ENCODE data around the gene RIN3. TPM values are rescaled to one million over a fixed set of nuclear protein-coding genes. Genes with fewer than 3 reads are reported as not detected.

Gene RIN3
- total RNA-seq, 6 experiments from 2014 or later, result 10.7 to 20.4 (median 18.9) TPM

- H3K27ac ChIP-seq, result peak overlapping the region in 1 of 3 donors; percentile 8
- H3K27me3 ChIP-seq, result no peaks in the 10 kb centered on the region
- TF ChIP-seq POLR2A (IDR thresholded peaks at IDR 0.05) (no peak), CTCF (IDR thresholded peaks at IDR 0.05) (no peak)
- intact Hi-C loops (cut with DNase I), result no loop called here
- no peak for DNase-seq
- no peak overlapping the region for H3K4me3 ChIP-seq
- WGBS (ENCODE audit: insufficient coverage, low coverage, low lambda C conversion rate, missing lambda C conversion rate), result 84% methylated on average over 2 of the region's 4 CpGs
- H3K4me1 ChIP-seq, result peaks cover 0 to 10% (median 0%) of the 10 kb centered on the region in 4 donors
- H3K36me3 ChIP-seq, result peaks cover 0 to 6% (median 2%) of the 10 kb centered on the region in 4 donors
- no peak for ATAC-seq
- H3K9me3 ChIP-seq, result no peaks in the 10 kb centered on the region
Measured at GRCh38 chr14:92647797-92648279, 134.3 kb downstream of the RIN3 start.

- peaks cover 0 to 6% (median 2%) of the 10 kb centered on the region in 4 donors for H3K36me3 ChIP-seq
- H3K27me3 ChIP-seq, result no peaks in the 10 kb centered on the region
- TF ChIP-seq CTCF (IDR thresholded peaks at IDR 0.05), result no peak
- TF ChIP-seq POLR2A (IDR thresholded peaks at IDR 0.05), result no peak
- H3K27ac ChIP-seq, result no peak overlapping the region
- peaks cover 0 to 10% (median 0%) of the 10 kb centered on the region in 4 donors for H3K4me1 ChIP-seq
- H3K9me3 ChIP-seq, result no peaks in the 10 kb centered on the region
- no peak overlapping the region for H3K4me3 ChIP-seq
- intact Hi-C loops (cut with DNase I), result no loop called here
- ATAC-seq (no peak), DNase-seq (no peak)
- no CpG with 5 or more reads among the region's 7 CpGs for WGBS (ENCODE audit: insufficient coverage, low coverage, low lambda C conversion rate, missing lambda C conversion rate)
Measured at GRCh38 chr14:92649066-92649465, 135.5 kb downstream of the RIN3 start.

- intact Hi-C loops (cut with DNase I), result no loop called here
- ATAC-seq (peak; percentile 31 to 77 (median 62)), DNase-seq (peak; percentile 63 to 88 (median 81))
- H3K27me3 ChIP-seq, result no peaks in the 10 kb centered on the region
- H3K27ac ChIP-seq, result peak overlapping the region in 2 of 3 donors; percentile 28 to 40
- WGBS (ENCODE audit: insufficient coverage, low coverage, low lambda C conversion rate, missing lambda C conversion rate), result 57% methylated on average over 5 of the region's 17 CpGs
- no peaks in the 10 kb centered on the region for H3K9me3 ChIP-seq
- no peak for TF ChIP-seq CTCF (IDR thresholded peaks at IDR 0.05)
- no peak for TF ChIP-seq POLR2A (IDR thresholded peaks at IDR 0.05)
- peaks cover 0 to 6% (median 2%) of the 10 kb centered on the region in 4 donors for H3K36me3 ChIP-seq
- no peak overlapping the region for H3K4me3 ChIP-seq
- peaks cover 0 to 10% (median 0%) of the 10 kb centered on the region in 4 donors for H3K4me1 ChIP-seq
Measured at GRCh38 chr14:92649934-92650545, 136.5 kb downstream of the RIN3 start.

- intact Hi-C loops (cut with DNase I), result no loop called here
- ATAC-seq, result no peak
- Histone ChIP-seq H3K4me1 (peaks cover 0 to 6% (median 0%) of the 10 kb centered on the region in 4 donors), H3K27me3 (no peaks in the 10 kb centered on the region), H3K9me3 (no peaks in the 10 kb centered on the region), H3K36me3 (peaks cover 0 to 6% (median 2%) of the 10 kb centered on the region in 4 donors), H3K27ac (peak overlapping the region in 2 of 3 donors; percentile 28 to 40), H3K4me3 (no peak overlapping the region)
- no peak for DNase-seq
- no peak for TF ChIP-seq POLR2A (IDR thresholded peaks at IDR 0.05)
- no peak for TF ChIP-seq CTCF (IDR thresholded peaks at IDR 0.05)
- WGBS (ENCODE audit: insufficient coverage, low coverage, low lambda C conversion rate, missing lambda C conversion rate), result 87% methylated on average over 3 of the region's 12 CpGs
Measured at GRCh38 chr14:92650581-92651105, 137.1 kb downstream of the RIN3 start.
